Left lung (tissue), 10 donors: ENCODE results near the gene FAR2. TPM values are rescaled to one million over a fixed set of nuclear protein-coding genes. Genes with fewer than 3 reads are reported as not detected.
"Not testable (repeated sequence)": the region's sequence is repeated elsewhere in the genome, so short reads cannot be mapped to it uniquely, and the experiment has no call there.

Experiments
- ATAC-seq: fragments of 200-7000 bp; cut with Tn5 transposase; one replicate; pipeline ENCODE4 v1.9.1; 2020; ENCODE audit warnings: moderate library complexity
- DNase-seq, 4 donors: peaks; one replicate each; pipeline ENCODE4 v3.0.0-alpha.2; 2013 to 2020
- H3K27ac ChIP-seq, 2 donors: fragments of 200-600 bp; sonication (generic) in 1 of 2; one replicate each; pipeline versions ENCODE4 v1.5.0 to v1.8.0; 2020 to 2021
- H3K27me3 ChIP-seq, 2 donors: fragments of 200-600 bp; sonication (generic) in 1 of 2; one replicate each; pipeline versions ENCODE4 v1.5.0 to v1.8.0; 2020 to 2021
- H3K36me3 ChIP-seq, 2 donors: fragments of 200-600 bp; sonication (generic) in 1 of 2; one replicate each; pipeline versions ENCODE4 v1.5.0 to v1.8.0; 2020 to 2021
- H3K4me1 ChIP-seq, 2 donors: fragments of 200-600 bp; one replicate each; pipeline ENCODE4 v1.8.0; 2021
- H3K4me3 ChIP-seq, 2 donors: fragments of 200-600 bp; sonication (generic) in 1 of 2; one replicate each; pipeline versions ENCODE4 v1.5.0 to v1.8.0; 2020 to 2021; ENCODE audit warnings: mild to moderate bottlenecking in 1 of 2
- H3K9me3 ChIP-seq, 2 donors: fragments of 200-600 bp; sonication (generic) in 1 of 2; one replicate each; pipeline versions ENCODE4 v1.5.0 to v1.8.0; 2020 to 2021
- CTCF ChIP-seq, 2 donors: fragments of 200-600 bp; sonication (generic) in 1 of 2; IDR thresholded peaks; one replicate each; pipeline versions ENCODE4 v1.5.0 to v1.8.0; 2021; ENCODE audit warnings: antibody characterized with exemption in 2 of 2
- intact Hi-C, 2 donors: fragments of 100-400 bp; cut with DNase I; formaldehyde crosslinking; loops; one replicate each; pipeline versions ENCODE4 v1.11.2 to v1.14.2; 2022
- polyA plus RNA-seq, 6 donors: library from polyadenylated mRNA; unstranded; fragments of 120-200 nt; gene quantifications; one replicate each; pipeline ENCODE4 v1.2.1, GENCODE V29; 2013; ENCODE audit not compliant: insufficient read length in 6 of 6
- total RNA-seq, 2 donors: library from RNA; stranded (reverse); fragmentation: NEBNext Ultra II Directional; extraction: Animal tissue kit (Norgen Biotek cat#: 25700); gene quantifications; one replicate each; pipeline ENCODE4 v1.2.1, GENCODE V29; 2021
- donor health status: DM: no; HTN: yes; CAD: no.
- donor health status: DM: no; HTN: no; CAD: no.

Gene FAR2
- total and polyA plus RNA-seq, 8 donors: 6.6 to 17.4 (median 9.0) TPM

GRCh38 chr12:29160230-29160629 is 11.2 kb downstream of the FAR2 start:
- TF ChIP-seq CTCF (IDR thresholded peaks at IDR 0.05): no peak
- ATAC-seq: no peak
- peaks cover 0 to 59% of the 10 kb centered on the region in 2 donors for H3K4me1 ChIP-seq
- no peaks in the 10 kb centered on the region for H3K27me3 ChIP-seq
- no peak for DNase-seq
- H3K4me3 ChIP-seq: no peak overlapping the region
- H3K27ac ChIP-seq: peak overlapping the region in 1 of 2 donors; percentile 85
- no peaks in the 10 kb centered on the region for H3K9me3 ChIP-seq
- H3K36me3 ChIP-seq: no peaks in the 10 kb centered on the region
- intact Hi-C loops: no loop called here

GRCh38 chr12:29163146-29163545 is 14.1 kb downstream of the FAR2 start:
- DNase-seq (no peak), ATAC-seq (no peak)
- Histone ChIP-seq H3K9me3 (no peaks in the 10 kb centered on the region), H3K36me3 (no peaks in the 10 kb centered on the region), H3K4me1 (peaks cover 0 to 74% of the 10 kb centered on the region in 2 donors), H3K27me3 (no peaks in the 10 kb centered on the region), H3K4me3 (no peak overlapping the region), H3K27ac (peak overlapping the region in 1 of 2 donors; percentile 97)
- no peak for TF ChIP-seq CTCF (IDR thresholded peaks at IDR 0.05)
- intact Hi-C loops: no loop called here

DNA sequence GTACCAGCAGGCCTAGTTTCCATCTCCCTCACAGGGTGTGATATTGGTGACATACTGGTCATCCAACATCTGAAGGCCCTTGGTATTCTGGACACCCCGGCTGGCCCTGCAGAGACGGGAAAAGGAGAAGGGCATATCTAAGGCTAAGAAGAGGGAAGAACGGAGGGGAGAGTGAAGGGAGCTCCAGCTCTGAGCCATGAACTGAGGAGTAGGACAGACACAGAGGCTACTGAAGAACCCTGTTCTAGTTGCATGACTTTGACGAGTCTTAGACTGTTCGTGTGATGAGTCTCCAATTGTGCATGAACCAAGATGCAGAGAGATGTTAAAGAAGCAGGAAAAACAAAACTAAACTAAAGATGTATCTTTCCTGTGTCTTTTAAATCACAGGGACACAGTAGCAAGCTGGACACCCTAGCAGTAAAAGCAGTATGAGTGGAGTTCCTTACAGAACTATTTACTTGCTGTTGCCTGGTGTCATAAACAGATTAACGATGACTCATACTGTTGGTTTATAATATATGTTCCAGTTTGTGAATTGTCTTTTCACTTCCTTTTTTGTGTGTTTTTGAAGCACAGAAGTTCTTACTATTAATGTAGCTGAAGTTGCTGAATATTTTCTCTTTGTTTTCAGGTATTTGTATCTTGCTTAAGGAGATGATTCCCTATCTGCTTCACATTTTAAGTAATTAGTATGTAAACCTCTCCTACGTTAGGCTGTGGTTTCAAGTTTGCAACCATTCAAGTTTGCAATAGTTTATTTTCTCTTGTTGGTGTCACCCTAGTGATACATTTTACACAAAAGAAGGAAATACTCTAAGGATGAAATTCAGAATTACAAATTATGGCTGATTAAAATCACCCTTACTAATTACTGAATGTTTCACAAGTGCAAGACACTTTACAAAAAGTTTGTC is 15.7 kb downstream of the FAR2 start:
- Histone ChIP-seq H3K27me3 (no peaks in the 10 kb centered on the region), H3K9me3 (no peaks in the 10 kb centered on the region), H3K27ac (peak overlapping the region; percentile 55 to 97), H3K36me3 (no peaks in the 10 kb centered on the region), H3K4me3 (no peak overlapping the region), H3K4me1 (peaks cover 0 to 74% of the 10 kb centered on the region in 2 donors)
- peak; percentile 96 for ATAC-seq
- no peak for TF ChIP-seq CTCF (IDR thresholded peaks at IDR 0.05)
- no peak for DNase-seq
- intact Hi-C loops: no loop called here

GRCh38 chr12:29167445-29167844 is 18.4 kb downstream of the FAR2 start:
- no peak for TF ChIP-seq CTCF (IDR thresholded peaks at IDR 0.05)
- Histone ChIP-seq H3K27ac (peak overlapping the region in 1 of 2 donors; percentile 97), H3K4me3 (no peak overlapping the region), H3K36me3 (peaks cover 0 to 5% of the 10 kb centered on the region in 2 donors), H3K9me3 (no peaks in the 10 kb centered on the region), H3K27me3 (no peaks in the 10 kb centered on the region), H3K4me1 (peaks cover 0 to 76% of the 10 kb centered on the region in 2 donors)
- ATAC-seq (no peak), DNase-seq (no peak)
- intact Hi-C loops: no loop called here

DNA sequence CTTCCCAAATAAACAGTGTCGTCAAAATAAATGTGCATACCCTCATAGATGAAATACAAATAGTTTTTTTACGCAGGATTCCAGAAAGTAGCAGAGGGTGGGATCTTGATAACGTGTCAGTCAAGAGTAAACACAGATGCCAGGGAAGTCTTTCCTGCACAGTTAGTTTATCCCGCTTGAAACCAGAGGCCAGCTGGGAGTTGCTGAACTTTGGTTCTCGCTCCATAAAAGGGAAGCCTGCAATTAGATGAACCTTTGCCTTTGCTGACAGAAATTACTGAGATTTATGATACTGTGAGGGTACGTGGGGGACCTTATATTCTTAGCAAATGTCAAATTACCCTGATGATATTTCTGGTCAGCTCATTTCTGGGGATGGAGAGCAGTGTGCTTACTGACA is 18.9 kb downstream of the FAR2 start:
- H3K27me3 ChIP-seq: no peaks in the 10 kb centered on the region
- intact Hi-C loops: no loop called here

DNA sequence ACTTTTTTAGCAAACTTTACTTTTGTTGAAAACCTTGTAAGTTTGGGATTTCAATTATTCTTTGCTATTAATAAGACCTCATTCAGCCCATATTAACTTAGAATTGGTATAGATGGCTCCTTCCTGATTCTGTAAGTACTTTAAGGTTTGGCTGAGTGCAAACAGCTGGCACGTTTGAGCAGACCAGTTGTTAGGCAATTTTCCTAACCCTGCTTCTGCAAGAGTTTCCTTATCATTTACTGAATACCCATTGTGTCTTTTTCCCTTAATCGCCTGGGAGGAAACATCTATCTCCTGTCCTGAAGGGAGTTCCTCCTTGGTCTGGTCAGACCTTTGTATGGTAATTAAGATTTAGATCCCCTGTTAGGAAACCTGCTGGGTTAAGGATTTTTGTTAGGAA is 20.9 kb downstream of the FAR2 start:
- Histone ChIP-seq H3K4me1 (peaks cover 0 to 59% of the 10 kb centered on the region in 2 donors), H3K27ac (peak overlapping the region; percentile 11 to 82)
- H3K9me3 ChIP-seq, intact Hi-C loops, H3K36me3 ChIP-seq, DNase-seq, ATAC-seq, H3K4me3 ChIP-seq, H3K27me3 ChIP-seq: not testable (repeated sequence)

More for the DNA sequence above, 18.9 kb downstream of the FAR2 start:
- no peak for TF ChIP-seq CTCF (IDR thresholded peaks at IDR 0.05)
- Histone ChIP-seq H3K27ac (peak overlapping the region in 1 of 2 donors; percentile 82), H3K9me3 (no peaks in the 10 kb centered on the region), H3K36me3 (peaks cover 0 to 5% of the 10 kb centered on the region in 2 donors), H3K4me3 (no peak overlapping the region), H3K4me1 (peaks cover 0 to 76% of the 10 kb centered on the region in 2 donors)
- DNase-seq: no peak
- ATAC-seq: no peak

DNA sequence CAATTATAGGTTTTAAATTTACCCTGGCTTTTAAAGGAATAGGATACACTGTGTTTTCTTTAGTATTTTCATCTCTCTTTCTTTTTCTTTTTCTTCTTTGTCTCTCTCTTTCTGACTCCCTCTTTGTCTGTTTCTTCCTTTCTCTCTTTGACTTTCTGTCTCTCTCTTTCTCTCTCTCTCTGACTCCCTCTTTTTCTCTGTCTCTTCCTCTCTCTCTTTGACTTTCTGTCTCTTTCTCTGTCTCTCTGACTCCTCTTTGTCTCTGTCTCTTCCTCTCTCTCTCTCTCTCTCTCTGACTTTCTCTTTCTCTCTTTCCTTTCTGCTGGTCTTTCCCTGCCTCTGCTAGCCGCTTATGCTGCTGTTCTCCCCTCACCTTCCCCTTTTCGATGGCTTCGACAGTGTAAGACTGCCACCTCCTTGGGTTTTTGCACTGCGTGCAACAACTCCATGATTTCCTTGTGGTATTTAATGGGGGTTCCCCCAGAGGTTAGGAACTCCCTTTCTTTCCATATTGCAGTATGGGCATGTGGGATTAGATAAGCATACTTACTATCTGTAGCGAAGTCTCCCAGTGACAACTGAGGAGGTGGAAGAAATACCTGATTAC is 21.5 kb downstream of the FAR2 start:
- H3K4me3 ChIP-seq, ATAC-seq, H3K36me3 ChIP-seq, intact Hi-C loops, DNase-seq, H3K27me3 ChIP-seq, H3K9me3 ChIP-seq: not testable (repeated sequence)
- Histone ChIP-seq H3K4me1 (peaks cover 0 to 53% of the 10 kb centered on the region in 2 donors), H3K27ac (peak overlapping the region in 1 of 2 donors; percentile 82)
